ENCODE data around the gene LEP. TPM values are rescaled to one million over a fixed set of nuclear protein-coding genes. Genes with fewer than 3 reads are reported as not detected.

Gene LEP
- total and polyA plus RNA-seq, 2 of the 8 experiments (the other 6 are each of a cell fraction or from before 2014, with no cell fraction given): not detected

- no peak overlapping the region for H2AFZ ChIP-seq (ENCODE audit: low read length)
- POLR2A ChIA-PET (ENCODE audit: partially characterized antibody): interaction anchor here (1.2 kb wide), 1 partner anchor 12 kb away, joined by 3 read pairs; no protein-coding TSS in a partner anchor
- no peaks in the 10 kb centered on the region for H3K9me3 ChIP-seq (ENCODE audit: insufficient read depth in 2 of 2, low read depth in 1 of 2, low read length in 1 of 2)
- FAIRE-seq: no peak
- no peak overlapping the region for H2BK12ac ChIP-seq (ENCODE audit: low read depth, low read length)
- H3K4me3 ChIP-seq (ENCODE audit: extremely low read depth in 1 of 4, insufficient read depth in 2 of 4, low read depth in 3 of 4, low read length in 4 of 4): no peak overlapping the region
- H4K20me1 ChIP-seq (replicated peaks in 1 of 2; ENCODE audit: control insufficient read depth in 1 of 2, insufficient read depth in 2 of 2, low read length in 2 of 2): no peaks in the 10 kb centered on the region
- H4K5ac ChIP-seq (ENCODE audit: insufficient read length, low read depth, low read length): no peak overlapping the region
- H3K14ac ChIP-seq (ENCODE audit: insufficient read length): no peak overlapping the region
- no peak overlapping the region for H3K18ac ChIP-seq (ENCODE audit: extremely low read depth, low read length)
- peaks cover 15 to 51% (median 39%) of the 10 kb centered on the region in 4 experiments for H3K27me3 ChIP-seq (replicated peaks in 1 of 4; ENCODE audit: control insufficient read depth in 3 of 4, extremely low read depth in 1 of 4, insufficient read depth in 3 of 4, low read length in 3 of 4)
- no peak overlapping the region for H3K9ac ChIP-seq (replicated peaks in 1 of 4; ENCODE audit: extremely low read depth in 1 of 4, low read depth in 3 of 4, low read length in 3 of 4)
- no peak overlapping the region for H4K91ac ChIP-seq (replicated peaks; ENCODE audit: insufficient read length, low read length)
- no peak overlapping the region for H2BK120ac ChIP-seq (replicated peaks; ENCODE audit: low read depth, low read length)
- H3K4ac ChIP-seq (replicated peaks; ENCODE audit: insufficient read length, low read depth, low read length): no peak overlapping the region
- H2BK5ac ChIP-seq (ENCODE audit: low read depth, low read length): no peak overlapping the region
- H3K56ac ChIP-seq (replicated peaks; ENCODE audit: insufficient read length, low read depth, low read length): no peak overlapping the region
- no peak overlapping the region for H2BK20ac ChIP-seq (ENCODE audit: low read length)
- no peak overlapping the region for H3K4me2 ChIP-seq (ENCODE audit: insufficient read depth in 1 of 2, low read depth in 2 of 2, low read length in 2 of 2)
- 82% methylated on average over 8 of the region's 8 CpGs; no CpG with 5 or more reads in 1 of the 2 experiments for WGBS, 2 experiments (ENCODE audit: extremely low coverage in 1 of 2, insufficient coverage in 1 of 2, insufficient read length in 1 of 2, insufficient replicate concordance in 2 of 2, low coverage in 1 of 2, low lambda C conversion rate in 2 of 2, missing lambda C conversion rate in 1 of 2)
- CTCF ChIA-PET (ENCODE audit: partially characterized antibody): interaction anchor here (1.3 to 18.6 kb wide), 7 partner anchors 12 to 166 kb away, joined by 3 to 347 read pairs (median 8); no protein-coding TSS in a partner anchor
- no peak for DNase-seq (ENCODE audit: low read depth in 1 of 2, low spot score in 2 of 2)
- no peak overlapping the region for H3K23ac ChIP-seq (ENCODE audit: insufficient read length)
- TF ChIP-seq SP2 (IDR thresholded peaks at IDR 0.05; ENCODE audit: low read length) (no peak), E2F6 (IDR thresholded peaks at IDR 0.05) (no peak), RFX5 (IDR thresholded peaks at IDR 0.05; ENCODE audit: borderline replicate concordance, low read depth, low read length) (no peak), FOSL1 (IDR thresholded peaks at IDR 0.05; ENCODE audit: insufficient read depth, low read depth, low read length) (no peak), TEAD4 (IDR thresholded peaks at IDR 0.05; ENCODE audit: low read depth, low read length) (no peak), BACH1 (IDR thresholded peaks at IDR 0.05; ENCODE audit: low read length) (no peak), JUND (IDR thresholded peaks at IDR 0.05; ENCODE audit: low read length) (no peak), BCL11A (IDR thresholded peaks at IDR 0.05; ENCODE audit: low read depth in 2 of 2, low read length in 2 of 2) (no peak), POLR2A (IDR thresholded peaks at IDR 0.05; ENCODE audit: control extremely low read depth in 1 of 2, low read depth in 2 of 2, low read length in 2 of 2) (no peak)
- no peaks in the 10 kb centered on the region for H3K36me3 ChIP-seq (ENCODE audit: control insufficient read depth in 2 of 4, insufficient read depth in 4 of 4, low read length in 3 of 4)
- H2BK15ac ChIP-seq (ENCODE audit: low read length): no peak overlapping the region
- H3K4me1 ChIP-seq (replicated peaks in 1 of 4; ENCODE audit: control insufficient read depth in 3 of 4, insufficient read depth in 4 of 4, low read length in 3 of 4): peaks cover 0 to 7% (median 6%) of the 10 kb centered on the region in 4 experiments; a peak in 6 of 7 replicates
- no peak overlapping the region for H4K8ac ChIP-seq (ENCODE audit: extremely low read depth, insufficient read depth, low read length)
- peaks cover 7% of the 10 kb centered on the region; the same call in 1 of the 2 replicates for H3K23me2 ChIP-seq (ENCODE audit: low read depth, low read length)
- H2AK5ac ChIP-seq (ENCODE audit: low read depth, low read length): no peak overlapping the region
- no peak overlapping the region for H3K27ac ChIP-seq (ENCODE audit: low read depth, low read length)
- no peaks in the 10 kb centered on the region for H3K79me1 ChIP-seq (ENCODE audit: low read depth, low read length)
- no peaks in the 10 kb centered on the region for H3K79me2 ChIP-seq (ENCODE audit: control insufficient read depth in 1 of 2, insufficient read depth in 2 of 2, low read length in 2 of 2)
These were observed 37.3 kb upstream of the LEP start for GRCh38 chr7:128203710-128204214.
